H1 (cell line): ENCODE data around the gene ISG20L2. TPM values are rescaled to one million over a fixed set of nuclear protein-coding genes. Genes with fewer than 3 reads are reported as not detected.

ENCODE experiments used
- CTCF ChIA-PET: fragments of 300-600 bp; sonication (Branson Sonifier 250); formaldehyde crosslinking; loops from one replicate; lab custom pipeline; 2021; ENCODE audit not compliant: partially characterized antibody; lab: Charles Lee
- POLR2A ChIA-PET: fragments of 300-600 bp; sonication (Branson Sonifier 250); formaldehyde crosslinking; loops from one replicate; lab custom pipeline; 2021; ENCODE audit warnings: inconsistent platforms; ENCODE audit not compliant: partially characterized antibody; lab: Charles Lee
- DNase-seq, 2 experiments: peaks; one replicate each; pipeline versions ENCODE4 v3.0.0 to v3.0.0-alpha.2; 2010 to 2022; ENCODE audit warnings: low spot score in 2 of 2, low read depth in 1 of 2, mixed read lengths in 1 of 2
- FAIRE-seq: peaks from 2 replicates; lab custom pipeline; 2011; peaks lifted over from hg19 to GRCh38; lab: Jason Lieb, UNC
- H2AFZ ChIP-seq: 2 replicates; pipeline ENCODE4 v1.8.1; 2012; ENCODE audit warnings: low read length, inconsistent platforms
- H2AK5ac ChIP-seq: 2 replicates; pipeline ENCODE4 v1.6.1; 2013; ENCODE audit warnings: low read depth, low read length
- H2BK120ac ChIP-seq: replicated peaks from 2 replicates; pipeline ENCODE3; 2013; ENCODE audit warnings: low read depth, low read length, inconsistent platforms
- H2BK12ac ChIP-seq: 2 replicates; pipeline ENCODE4 v1.6.1; 2013; ENCODE audit warnings: low read depth, low read length
- H2BK15ac ChIP-seq: 2 replicates; pipeline ENCODE4 v1.6.1; 2013; ENCODE audit warnings: low read length
- H2BK20ac ChIP-seq: 2 replicates; pipeline ENCODE4 v1.6.1; 2013; ENCODE audit warnings: low read length
- H2BK5ac ChIP-seq: 2 replicates; pipeline ENCODE4 v1.6.1; 2013; ENCODE audit warnings: low read depth, low read length
- H3K14ac ChIP-seq: 2 replicates; pipeline ENCODE4 v1.6.1; 2013; ENCODE audit warnings: inconsistent platforms; ENCODE audit not compliant: insufficient read length
- H3K18ac ChIP-seq: 2 replicates; pipeline ENCODE4 v1.6.1; 2013; ENCODE audit warnings: low read length; ENCODE audit errors: extremely low read depth
- H3K23ac ChIP-seq: 2 replicates; pipeline ENCODE4 v1.6.1; 2013; ENCODE audit warnings: inconsistent platforms; ENCODE audit not compliant: insufficient read length
- H3K23me2 ChIP-seq: 2 replicates; pipeline ENCODE4 v1.6.1; 2013; ENCODE audit warnings: low read depth, low read length
- H3K27ac ChIP-seq: 2 replicates; pipeline ENCODE4 v1.6.1; 2011; ENCODE audit warnings: low read depth, low read length, inconsistent platforms
- H3K27me3 ChIP-seq, 4 experiments: replicated peaks in 1 of 4; 1 replicate in 1 of 4; 2 replicates in 3 of 4; pipeline versions ENCODE4 v1.6.1 to v1.8.1; 2011 to 2013; ENCODE audit warnings: low read length in 3 of 4, mild to moderate bottlenecking in 3 of 4, inconsistent platforms in 2 of 4, mixed read lengths in 2 of 4, moderate library complexity in 1 of 4; ENCODE audit not compliant: control insufficient read depth in 3 of 4, insufficient read depth in 3 of 4; ENCODE audit errors: extremely low read depth in 1 of 4
- H3K36me3 ChIP-seq, 4 experiments: 2 replicates each; pipeline versions ENCODE4 v1.6.1 to v1.8.1; 2011 to 2013; ENCODE audit warnings: mild to moderate bottlenecking in 4 of 4, low read length in 3 of 4, moderate library complexity in 2 of 4, control low read depth in 1 of 4, inconsistent platforms in 1 of 4; ENCODE audit not compliant: insufficient read depth in 4 of 4, control insufficient read depth in 2 of 4
- H3K4ac ChIP-seq: replicated peaks from 2 replicates; pipeline ENCODE3; 2013; ENCODE audit warnings: low read length, low read depth, mixed read lengths, inconsistent platforms; ENCODE audit not compliant: insufficient read length
- H3K4me1 ChIP-seq, 4 experiments: replicated peaks in 1 of 4; 1 replicate in 1 of 4; 2 replicates in 3 of 4; pipeline versions ENCODE4 v1.6.1 to v1.8.1; 2011 to 2013; ENCODE audit warnings: low read length in 3 of 4, inconsistent platforms in 2 of 4, mixed read lengths in 1 of 4; ENCODE audit not compliant: insufficient read depth in 4 of 4, control insufficient read depth in 3 of 4
- H3K4me2 ChIP-seq, 2 experiments: 2 replicates each; pipeline versions ENCODE4 v1.6.1 to v1.8.1; 2011 to 2013; ENCODE audit warnings: low read depth in 2 of 2, low read length in 2 of 2, control low read depth in 1 of 2, inconsistent platforms in 1 of 2, mild to moderate bottlenecking in 1 of 2; ENCODE audit not compliant: insufficient read depth in 1 of 2
- H3K4me3 ChIP-seq, 4 experiments: fragments of 200-600, 300-600 bp in 1 of 4; sonication (generic), shearing (Covaris generic), sonication (Bioruptor Twin) in 1 of 4; 2 replicates each; pipeline versions ENCODE4 v1.5.1 to v1.8.1; 2011 to 2016; ENCODE audit warnings: low read length in 4 of 4, low read depth in 3 of 4, control low read depth in 2 of 4, inconsistent platforms in 2 of 4, mild to moderate bottlenecking in 2 of 4, mixed read lengths in 1 of 4, moderate library complexity in 1 of 4; ENCODE audit not compliant: insufficient read depth in 2 of 4; ENCODE audit errors: extremely low read depth in 1 of 4
- H3K56ac ChIP-seq: replicated peaks from 2 replicates; pipeline ENCODE3; 2013; ENCODE audit warnings: low read depth, mild to moderate bottlenecking, mixed read lengths, low read length, inconsistent platforms; ENCODE audit not compliant: insufficient read length
- H3K79me1 ChIP-seq: 2 replicates; pipeline ENCODE4 v1.6.1; 2013; ENCODE audit warnings: low read depth, low read length, control low read depth
- H3K79me2 ChIP-seq, 2 experiments: 2 replicates each; pipeline versions ENCODE4 v1.6.1 to v1.8.1; 2012 to 2013; ENCODE audit warnings: low read length in 2 of 2, mild to moderate bottlenecking in 2 of 2, inconsistent platforms in 1 of 2; ENCODE audit not compliant: insufficient read depth in 2 of 2, control insufficient read depth in 1 of 2
- H3K9ac ChIP-seq, 4 experiments: replicated peaks in 1 of 4; 1 replicate in 1 of 4; 2 replicates in 3 of 4; pipeline versions ENCODE4 v1.6.1 to v1.8.1; 2011 to 2013; ENCODE audit warnings: low read depth in 3 of 4, low read length in 3 of 4, control low read depth in 2 of 4, mild to moderate bottlenecking in 2 of 4, moderate library complexity in 2 of 4, inconsistent platforms in 1 of 4; ENCODE audit errors: extremely low read depth in 1 of 4
- H3K9me3 ChIP-seq, 2 experiments: 2 replicates each; pipeline versions ENCODE4 v1.6.1 to v1.8.1; 2012 to 2013; ENCODE audit warnings: mild to moderate bottlenecking in 2 of 2, moderate library complexity in 2 of 2, control low read depth in 1 of 2, inconsistent platforms in 1 of 2, low read depth in 1 of 2, low read length in 1 of 2, mixed read lengths in 1 of 2; ENCODE audit not compliant: insufficient read depth in 2 of 2
- H4K20me1 ChIP-seq, 2 experiments: replicated peaks in 1 of 2; 2 replicates each; pipeline versions ENCODE3 to v1.8.1; 2011 to 2013; ENCODE audit warnings: inconsistent platforms in 2 of 2, low read length in 2 of 2, mild to moderate bottlenecking in 1 of 2; ENCODE audit not compliant: insufficient read depth in 2 of 2, control insufficient read depth in 1 of 2
- H4K5ac ChIP-seq: 2 replicates; pipeline ENCODE4 v1.6.1; 2013; ENCODE audit warnings: low read length, low read depth, mixed read lengths, inconsistent platforms; ENCODE audit not compliant: insufficient read length
- H4K8ac ChIP-seq: 2 replicates; pipeline ENCODE4 v1.8.0; 2013; ENCODE audit warnings: mild to moderate bottlenecking, moderate library complexity, low read length, inconsistent platforms; ENCODE audit not compliant: insufficient read depth; ENCODE audit errors: extremely low read depth
- H4K91ac ChIP-seq: replicated peaks from 2 replicates; pipeline ENCODE3; 2013; ENCODE audit warnings: low read length, mixed read lengths, inconsistent platforms; ENCODE audit not compliant: insufficient read length
- HDAC2 ChIP-seq, 2 experiments: fragments of 300-600 bp in 1 of 2; sonication (generic) in 1 of 2; IDR thresholded peaks; 2 replicates each; pipeline ENCODE4 v1.6.1; 2011 to 2012; ENCODE audit warnings: low read depth in 2 of 2, low read length in 2 of 2, mild to moderate bottlenecking in 2 of 2, moderate library complexity in 2 of 2, borderline replicate concordance in 1 of 2, inconsistent platforms in 1 of 2
- HDAC6 ChIP-seq: IDR thresholded peaks from one replicate; pipeline ENCODE4 v1.7.1; 2012; ENCODE audit warnings: low read depth, mild to moderate bottlenecking, inconsistent platforms, low read length, moderate library complexity
- KDM5A ChIP-seq: fragments of 200-600 bp; IDR thresholded peaks from 2 replicates; pipeline ENCODE4 v1.7.1; 2012; ENCODE audit warnings: mild to moderate bottlenecking, low read length, inconsistent platforms, mixed read lengths
- MAFK ChIP-seq: IDR thresholded peaks from 2 replicates; pipeline ENCODE4 v1.6.1; 2012; ENCODE audit warnings: low read depth, mild to moderate bottlenecking, improper control_type of control experiment, low read length
- POLR2AphosphoS5 ChIP-seq: IDR thresholded peaks from 2 replicates; pipeline ENCODE4 v1.6.1; 2011; ENCODE audit warnings: low read depth, low read length
- RAD21 ChIP-seq, 2 experiments: IDR thresholded peaks in 1 of 2; conservative IDR thresholded peaks in 1 of 2; 2 replicates each; pipeline ENCODE4 v1.6.1; 2011; ENCODE audit warnings: low read depth in 2 of 2, low read length in 2 of 2, improper control_type of control experiment in 1 of 2, inconsistent platforms in 1 of 2, mild to moderate bottlenecking in 1 of 2, moderate library complexity in 1 of 2
- RBBP5 ChIP-seq: IDR thresholded peaks from 2 replicates; pipeline ENCODE4 v1.7.1; 2012; ENCODE audit warnings: low read depth, mild to moderate bottlenecking, inconsistent platforms, low read length, moderate library complexity, borderline replicate concordance
- SUZ12 ChIP-seq: fragments of 200-600 bp; sonication (generic); IDR thresholded peaks from 2 replicates; pipeline ENCODE4 v1.6.1; 2012; ENCODE audit warnings: mild to moderate bottlenecking, inconsistent platforms, low read length, moderate library complexity, mixed read lengths
- TBP ChIP-seq: IDR thresholded peaks from 2 replicates; pipeline ENCODE4 v1.6.1; 2011; ENCODE audit warnings: low read depth, low read length, improper control_type of control experiment
- ZNF274 ChIP-seq: IDR thresholded peaks from 2 replicates; pipeline ENCODE4 v1.7.0; 2012; ENCODE audit warnings: low read length, borderline replicate concordance; ENCODE audit errors: extremely low read depth
- WGBS, 2 experiments: shearing (Covaris generic) in 1 of 2; methylation state at CpG; one replicate each; pipeline versions ENCODE4 v1.1.6 to v1.1.7; 2013 to 2015; ENCODE audit warnings: low lambda C conversion rate in 2 of 2, mixed read lengths in 2 of 2, inconsistent platforms in 1 of 2, low coverage in 1 of 2, missing lambda C conversion rate in 1 of 2; ENCODE audit not compliant: insufficient replicate concordance in 2 of 2, insufficient coverage in 1 of 2, insufficient read length in 1 of 2; ENCODE audit errors: extremely low coverage in 1 of 2, missing lambda C conversion rate in 1 of 2; 5-methylcytosine and 5-hydroxymethylcytosine counted together
- polyA plus RNA-seq, 7 experiments: library from polyadenylated mRNA; depleted of rRNA in 3 of 7; stranded (reverse) in 5 of 7; unstranded in 2 of 7; fragments of >200 nt in 5 of 7; fragments of 200-250 nt in 2 of 7; gene quantifications; 1 replicate in 5 of 7; 2 replicates in 1 of 7; 4 replicates in 1 of 7; pipeline versions ENCODE4 v1.2.1 to v1.2.3, GENCODE V29; 2011 to 2013; ENCODE audit warnings: missing spikeins in 2 of 7, mixed read lengths in 2 of 7
- total RNA-seq: library from RNA; stranded (reverse); fragmentation: NEBNext Ultra II Directional; extraction: Animal tissue kit (Norgen Biotek cat#: 25700); gene quantifications from 2 replicates; pipeline ENCODE4 v1.2.1, GENCODE V29; 2021
- TF ChIP-seq, protein P1 (sequence below): IDR thresholded peaks from 2 replicates; pipeline ENCODE4 v1.6.1; 2012; ENCODE audit warnings: inconsistent platforms

ISG20L2 gene
- total and polyA plus RNA-seq, 2 of the 8 experiments (the other 6 are each of a cell fraction or from before 2014, with no cell fraction given) = 47.5 to 53.0 TPM

DNA sequence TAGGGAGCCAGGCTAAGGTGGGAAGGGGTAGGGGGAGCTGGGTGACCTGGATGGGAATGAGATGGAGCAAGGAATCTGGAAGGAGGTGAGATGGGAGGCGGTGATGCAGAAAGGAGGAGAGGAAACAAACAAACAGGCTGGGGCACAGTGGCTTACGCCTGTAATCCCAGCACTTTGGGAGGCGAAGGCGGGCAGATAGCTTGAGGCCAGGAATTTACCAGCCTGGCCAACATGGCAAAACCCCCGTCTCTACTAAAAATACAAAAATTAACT is 33.9 kb downstream of the ISG20L2 start:
- ChIA-PET POLR2A (interaction anchor here (1.1 to 13.9 kb wide), 7 partner anchors 10 to 62 kb away, joined by 3 to 530 read pairs (median 19); partner anchors contain the start of genes CRABP2, ISG20L2, METTL25B and NES), CTCF (interaction anchor here (0.6 to 66.0 kb wide), 7 partner anchors 7 to 165 kb away, joined by 3 to 4284 read pairs (median 132); partner anchors contain the start of genes BCAN, CRABP2, HAPLN2 and INSRR)
- peak overlapping the region; percentile 74; the same call in 1 of the 2 replicates for H3K27ac ChIP-seq
- FAIRE-seq (no peak), DNase-seq (no peak)
- no peaks in the 10 kb centered on the region for H3K79me2 ChIP-seq
- peak overlapping the region; percentile 99 for H2BK12ac ChIP-seq
- H3K18ac ChIP-seq = peak overlapping the region; percentile 93
- H3K14ac ChIP-seq = no peak overlapping the region
- H2AK5ac ChIP-seq = no peak overlapping the region
- no peaks in the 10 kb centered on the region for H3K79me1 ChIP-seq
- H4K8ac ChIP-seq = peak overlapping the region; percentile 19; the same call in 1 of the 2 replicates
- no peaks in the 10 kb centered on the region for H4K20me1 ChIP-seq
- 77% methylated on average over 5 of the region's 5 CpGs; no CpG with 5 or more reads in 1 of the 2 experiments for WGBS, 2 experiments
- H3K36me3 ChIP-seq = peaks cover 8 to 19% (median 11%) of the 10 kb centered on the region in 4 experiments
- peak overlapping the region; percentile 97; the same call in 1 of the 2 replicates for H2BK5ac ChIP-seq
- H3K23ac ChIP-seq = no peak overlapping the region
- no peaks in the 10 kb centered on the region for H3K9me3 ChIP-seq
- peaks cover 0 to 7% (median 0%) of the 10 kb centered on the region in 4 experiments; a peak in 2 of 7 replicates for H3K27me3 ChIP-seq
- peak overlapping the region; percentile 72; the same call in 1 of the 2 replicates for H2BK15ac ChIP-seq
- H2BK20ac ChIP-seq = peak overlapping the region; percentile 94
- peak overlapping the region; percentile 14 to 72 for H3K4me2 ChIP-seq
- H2BK120ac ChIP-seq = peak overlapping the region; percentile 12
- peaks cover 10% of the 10 kb centered on the region; the same call in 1 of the 2 replicates for H3K23me2 ChIP-seq
- H3K4ac ChIP-seq = no peak overlapping the region
- peaks cover 24 to 45% (median 37%) of the 10 kb centered on the region in 4 experiments for H3K4me1 ChIP-seq
- no peak overlapping the region for H3K56ac ChIP-seq
- H3K4me3 ChIP-seq = peak overlapping the region in 1 of 4 experiments; percentile 49; a peak in 2 of 8 replicates
- peak overlapping the region; percentile 44 for H4K5ac ChIP-seq
- H3K9ac ChIP-seq = no peak overlapping the region
- H2AFZ ChIP-seq = no peak overlapping the region
- peak overlapping the region; percentile 96 for H4K91ac ChIP-seq
- TF ChIP-seq POLR2AphosphoS5 (no peak), HDAC6 (no peak), TBP (no peak), HDAC2 (IDR thresholded peaks at IDR 0.05; ENCODE audit: borderline replicate concordance in 1 of 2, low read depth in 2 of 2, low read length in 2 of 2) (no peak), ZNF274 (no peak), RBBP5 (no peak), SUZ12 (no peak), KDM5A (no peak), RAD21 (IDR thresholded peaks at IDR 0.05 in 1 of 2, conservative IDR thresholded peaks at IDR 0.05 in 1 of 2; ENCODE audit: low read depth in 2 of 2, low read length in 2 of 2) (no peak), MAFK (no peak)
- TF ChIP-seq, protein P1, sequence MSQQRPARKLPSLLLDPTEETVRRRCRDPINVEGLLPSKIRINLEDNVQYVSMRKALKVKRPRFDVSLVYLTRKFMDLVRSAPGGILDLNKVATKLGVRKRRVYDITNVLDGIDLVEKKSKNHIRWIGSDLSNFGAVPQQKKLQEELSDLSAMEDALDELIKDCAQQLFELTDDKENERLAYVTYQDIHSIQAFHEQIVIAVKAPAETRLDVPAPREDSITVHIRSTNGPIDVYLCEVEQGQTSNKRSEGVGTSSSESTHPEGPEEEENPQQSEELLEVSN = no peak
